Fibroblast of villous mesenchyme (primary cell): Measurements from ENCODE around the gene THBS2. TPM values are rescaled to one million over a fixed set of nuclear protein-coding genes. Genes with fewer than 3 reads are reported as not detected.
A peak's percentile ranks its signal among the peaks of the same experiment; 100 is the strongest.

Experiments
- DNase-seq: peaks from one replicate; pipeline ENCODE4 v3.0.0-alpha.2; 2010; ENCODE audit warnings: low read depth
- H3K4me3 ChIP-seq: 2 replicates; pipeline ENCODE4 v1.5.1; 2011; ENCODE audit warnings: low read depth, mild to moderate bottlenecking, low read length
- CTCF ChIP-seq: IDR thresholded peaks from 2 replicates; pipeline ENCODE4 v1.5.1; 2012; ENCODE audit warnings: low read depth, mild to moderate bottlenecking, low read length; ENCODE audit not compliant: insufficient read depth
- total RNA-seq: library from RNA; depleted of rRNA; stranded (reverse); fragments of >200 nt; gene quantifications from 2 replicates; pipeline ENCODE4 v1.2.3, GENCODE V29; 2012

THBS2 gene
- total RNA-seq, 1 donor = 374 TPM

- no peak overlapping the region for H3K4me3 ChIP-seq
- DNase-seq = peak; percentile 93
- TF ChIP-seq CTCF = no peak
Measured at GRCh38 chr6:169167581-169168301, 85.9 kb downstream of the THBS2 start.

GRCh38 chr6:169166896-169167580 is 86.6 kb downstream of the THBS2 start:
- no peak overlapping the region for H3K4me3 ChIP-seq
- no peak for TF ChIP-seq CTCF
- no peak for DNase-seq
